ENCODE measurements around the gene LRRC74B. TPM values are rescaled to one million over a fixed set of nuclear protein-coding genes. Genes with fewer than 3 reads are reported as not detected.

LRRC74B gene
- total and polyA plus RNA-seq, 2 experiments from 2014 or later = not detected

DNA sequence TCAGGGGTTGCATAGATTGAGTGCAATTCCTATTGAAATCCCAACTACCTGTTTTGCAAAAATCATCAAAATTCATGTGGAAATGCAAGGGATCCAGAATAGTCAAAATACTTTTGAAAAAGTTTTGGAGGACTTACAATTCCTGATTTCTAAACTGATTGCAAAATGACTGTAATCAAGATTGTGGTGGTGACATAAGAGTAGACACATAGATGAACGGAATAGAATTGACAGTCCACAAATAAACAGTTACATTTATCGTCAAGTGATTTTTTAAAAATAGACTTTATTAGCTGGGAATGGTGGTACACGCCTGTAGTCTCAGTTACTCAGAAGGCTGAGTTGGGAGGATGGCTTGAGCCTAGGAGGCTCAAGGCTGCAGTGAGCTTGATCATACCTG is 10.8 kb upstream of the LRRC74B start:
- Histone ChIP-seq H3K4me1 (ENCODE audit: insufficient read depth) (peaks cover 3% of the 10 kb centered on the region; the same call in 1 of the 2 replicates), H3K27me3 (ENCODE audit: insufficient read depth) (peaks cover 26% of the 10 kb centered on the region), H3K4me2 (no peak overlapping the region), H3K4me3 (no peak overlapping the region), H3K36me3 (ENCODE audit: insufficient read depth) (no peaks in the 10 kb centered on the region), H3K27ac (ENCODE audit: low read depth) (no peak overlapping the region), H4K20me1 (replicated peaks; ENCODE audit: insufficient read depth) (no peaks in the 10 kb centered on the region), H3K9me2 (ENCODE audit: insufficient read depth) (no peaks in the 10 kb centered on the region), H2AFZ (no peak overlapping the region), H3K79me2 (replicated peaks; ENCODE audit: insufficient read depth) (no peaks in the 10 kb centered on the region), H3F3A (replicated peaks; ENCODE audit: low read depth) (no peaks in the 10 kb centered on the region)
- Mint-ChIP-seq H3K36me3 (ENCODE audit: low read depth) (no peaks in the 10 kb centered on the region), H3K4me3 (no peak overlapping the region), H3K27ac (no peak overlapping the region), H3K4me1 (no peaks in the 10 kb centered on the region; the same call in 2 of the 3 replicates), H3K9me3 (no peaks in the 10 kb centered on the region; the same call in 2 of the 3 replicates), H3K27me3 (ENCODE audit: insufficient read depth, low read depth, poor library complexity) (peaks cover 27% of the 10 kb centered on the region)
- ATAC-seq = no peak
- no peak for DNase-seq (ENCODE audit: low spot score)
- TF ChIP-seq ETS1 (IDR thresholded peaks at IDR 0.05) (no peak), EZH2 (IDR thresholded peaks at IDR 0.05; ENCODE audit: low read depth, unreplicated experiment) (no peak), STAT1 (IDR thresholded peaks at IDR 0.05; ENCODE audit: unreplicated experiment) (no peak)

- Histone ChIP-seq H3K27ac (ENCODE audit: low read depth) (no peak overlapping the region), H4K20me1 (replicated peaks; ENCODE audit: insufficient read depth) (no peaks in the 10 kb centered on the region), H3K36me3 (ENCODE audit: insufficient read depth) (no peaks in the 10 kb centered on the region), H3K9me2 (ENCODE audit: insufficient read depth) (no peaks in the 10 kb centered on the region), H3K4me3 (no peak overlapping the region), H3K4me1 (ENCODE audit: insufficient read depth) (no peaks in the 10 kb centered on the region), H2AFZ (no peak overlapping the region), H3F3A (replicated peaks; ENCODE audit: low read depth) (no peaks in the 10 kb centered on the region), H3K79me2 (replicated peaks; ENCODE audit: insufficient read depth) (no peaks in the 10 kb centered on the region), H3K4me2 (no peak overlapping the region), H3K27me3 (ENCODE audit: insufficient read depth) (peaks cover 1% of the 10 kb centered on the region; the same call in 1 of the 2 replicates)
- ATAC-seq (no peak), DNase-seq (ENCODE audit: low spot score) (no peak)
- Mint-ChIP-seq H3K36me3 (ENCODE audit: low read depth) (no peaks in the 10 kb centered on the region), H3K4me3 (no peak overlapping the region), H3K27ac (no peak overlapping the region), H3K9me3 (no peaks in the 10 kb centered on the region), H3K27me3 (ENCODE audit: insufficient read depth, low read depth, poor library complexity) (peaks cover 2% of the 10 kb centered on the region), H3K4me1 (peaks cover 2% of the 10 kb centered on the region; the same call in 2 of the 3 replicates)
- TF ChIP-seq ZNF331 (CRISPR knock-in tag; IDR thresholded peaks at IDR 0.05; ENCODE audit: low read depth) (no peak), JUNB (IDR thresholded peaks at IDR 0.05; ENCODE audit: unreplicated experiment) (no peak), ZNF114 (CRISPR knock-in tag; IDR thresholded peaks at IDR 0.05) (no peak), EZH2phosphoT487 (IDR thresholded peaks at IDR 0.05; ENCODE audit: unreplicated experiment) (no peak), EZH2 (IDR thresholded peaks at IDR 0.05; ENCODE audit: low read depth, unreplicated experiment) (no peak), CTCF (conservative IDR thresholded peaks at IDR 0.05; ENCODE audit: low read depth in 2 of 2) (no peak), STAT1 (IDR thresholded peaks at IDR 0.05; ENCODE audit: unreplicated experiment) (no peak), CREB1 (CRISPR knock-in tag; IDR thresholded peaks at IDR 0.05; ENCODE audit: low read depth) (no peak), POLR2AphosphoS5 (IDR thresholded peaks at IDR 0.05; ENCODE audit: low read depth) (no peak)
- TF ChIP-seq, protein P1, sequence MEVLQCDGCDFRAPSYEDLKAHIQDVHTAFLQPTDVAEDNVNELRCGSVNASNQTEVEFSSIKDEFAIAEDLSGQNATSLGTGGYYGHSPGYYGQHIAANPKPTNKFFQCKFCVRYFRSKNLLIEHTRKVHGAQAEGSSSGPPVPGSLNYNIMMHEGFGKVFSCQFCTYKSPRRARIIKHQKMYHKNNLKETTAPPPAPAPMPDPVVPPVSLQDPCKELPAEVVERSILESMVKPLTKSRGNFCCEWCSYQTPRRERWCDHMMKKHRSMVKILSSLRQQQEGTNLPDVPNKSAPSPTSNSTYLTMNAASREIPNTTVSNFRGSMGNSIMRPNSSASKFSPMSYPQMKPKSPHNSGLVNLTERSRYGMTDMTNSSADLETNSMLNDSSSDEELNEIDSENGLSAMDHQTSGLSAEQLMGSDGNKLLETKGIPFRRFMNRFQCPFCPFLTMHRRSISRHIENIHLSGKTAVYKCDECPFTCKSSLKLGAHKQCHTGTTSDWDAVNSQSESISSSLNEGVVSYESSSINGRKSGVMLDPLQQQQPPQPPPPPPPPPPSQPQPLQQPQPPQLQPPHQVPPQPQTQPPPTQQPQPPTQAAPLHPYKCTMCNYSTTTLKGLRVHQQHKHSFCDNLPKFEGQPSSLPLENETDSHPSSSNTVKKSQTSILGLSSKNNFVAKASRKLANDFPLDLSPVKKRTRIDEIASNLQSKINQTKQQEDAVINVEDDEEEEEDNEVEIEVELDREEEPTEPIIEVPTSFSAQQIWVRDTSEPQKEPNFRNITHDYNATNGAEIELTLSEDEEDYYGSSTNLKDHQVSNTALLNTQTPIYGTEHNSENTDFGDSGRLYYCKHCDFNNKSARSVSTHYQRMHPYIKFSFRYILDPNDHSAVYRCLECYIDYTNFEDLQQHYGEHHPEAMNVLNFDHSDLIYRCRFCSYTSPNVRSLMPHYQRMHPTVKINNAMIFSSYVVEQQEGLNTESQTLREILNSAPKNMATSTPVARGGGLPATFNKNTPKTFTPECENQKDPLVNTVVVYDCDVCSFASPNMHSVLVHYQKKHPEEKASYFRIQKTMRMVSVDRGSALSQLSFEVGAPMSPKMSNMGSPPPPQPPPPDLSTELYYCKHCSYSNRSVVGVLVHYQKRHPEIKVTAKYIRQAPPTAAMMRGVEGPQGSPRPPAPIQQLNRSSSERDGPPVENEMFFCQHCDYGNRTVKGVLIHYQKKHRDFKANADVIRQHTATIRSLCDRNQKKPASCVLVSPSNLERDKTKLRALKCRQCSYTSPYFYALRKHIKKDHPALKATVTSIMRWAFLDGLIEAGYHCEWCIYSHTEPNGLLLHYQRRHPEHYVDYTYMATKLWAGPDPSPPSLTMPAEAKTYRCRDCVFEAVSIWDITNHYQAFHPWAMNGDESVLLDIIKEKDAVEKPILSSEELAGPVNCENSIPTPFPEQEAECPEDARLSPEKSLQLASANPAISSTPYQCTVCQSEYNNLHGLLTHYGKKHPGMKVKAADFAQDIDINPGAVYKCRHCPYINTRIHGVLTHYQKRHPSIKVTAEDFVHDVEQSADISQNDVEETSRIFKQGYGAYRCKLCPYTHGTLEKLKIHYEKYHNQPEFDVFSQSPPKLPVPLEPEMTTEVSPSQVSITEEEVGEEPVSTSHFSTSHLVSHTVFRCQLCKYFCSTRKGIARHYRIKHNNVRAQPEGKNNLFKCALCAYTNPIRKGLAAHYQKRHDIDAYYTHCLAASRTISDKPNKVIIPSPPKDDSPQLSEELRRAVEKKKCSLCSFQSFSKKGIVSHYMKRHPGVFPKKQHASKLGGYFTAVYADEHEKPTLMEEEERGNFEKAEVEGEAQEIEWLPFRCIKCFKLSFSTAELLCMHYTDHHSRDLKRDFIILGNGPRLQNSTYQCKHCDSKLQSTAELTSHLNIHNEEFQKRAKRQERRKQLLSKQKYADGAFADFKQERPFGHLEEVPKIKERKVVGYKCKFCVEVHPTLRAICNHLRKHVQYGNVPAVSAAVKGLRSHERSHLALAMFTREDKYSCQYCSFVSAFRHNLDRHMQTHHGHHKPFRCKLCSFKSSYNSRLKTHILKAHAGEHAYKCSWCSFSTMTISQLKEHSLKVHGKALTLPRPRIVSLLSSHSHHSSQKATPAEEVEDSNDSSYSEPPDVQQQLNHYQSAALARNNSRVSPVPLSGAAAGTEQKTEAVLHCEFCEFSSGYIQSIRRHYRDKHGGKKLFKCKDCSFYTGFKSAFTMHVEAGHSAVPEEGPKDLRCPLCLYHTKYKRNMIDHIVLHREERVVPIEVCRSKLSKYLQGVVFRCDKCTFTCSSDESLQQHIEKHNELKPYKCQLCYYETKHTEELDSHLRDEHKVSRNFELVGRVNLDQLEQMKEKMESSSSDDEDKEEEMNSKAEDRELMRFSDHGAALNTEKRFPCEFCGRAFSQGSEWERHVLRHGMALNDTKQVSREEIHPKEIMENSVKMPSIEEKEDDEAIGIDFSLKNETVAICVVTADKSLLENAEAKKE (CRISPR knock-in tag; IDR thresholded peaks at IDR 0.05) = no peak
These were observed 7.3 kb upstream of the LRRC74B start for GRCh38 chr22:21038405-21038804.
